ENCODE data around the gene ZFP1.

Gene ZFP1

GRCh38 chr16:75108792-75109731, 39.3 kb upstream of the ZFP1 start:
- TF ChIP-seq ZNF274 (IDR thresholded peaks at IDR 0.05; ENCODE audit: low read depth, low read length), result no peak
- no peak overlapping the region for H3K4me3 ChIP-seq (ENCODE audit: low read length)

DNA sequence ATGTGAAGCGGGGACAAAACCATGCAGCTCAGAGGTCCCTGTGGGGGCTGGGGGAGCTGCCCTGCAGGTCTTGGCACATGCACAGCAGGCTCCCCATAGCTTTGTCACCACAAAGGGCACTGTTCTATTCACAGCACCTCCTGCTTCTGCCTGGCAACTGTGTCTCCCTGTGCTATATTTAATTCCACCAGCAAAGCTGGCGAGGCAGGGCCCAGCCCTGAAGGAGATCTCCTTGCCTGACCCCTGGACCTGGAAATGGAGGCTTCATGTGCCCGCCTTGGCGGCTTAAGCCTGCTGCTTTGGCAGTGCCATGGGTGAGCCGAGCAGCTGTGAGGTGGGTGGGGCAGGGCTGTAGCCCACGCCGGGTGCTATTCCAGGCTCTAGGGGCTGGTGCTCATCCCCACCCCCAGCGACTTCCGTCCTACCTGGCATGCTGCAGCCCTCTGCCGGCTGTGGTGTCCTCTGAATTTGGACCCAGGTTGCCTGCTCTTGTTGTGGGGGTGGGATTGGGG, 38.5 kb upstream of the ZFP1 start:
- H3K4me3 ChIP-seq (ENCODE audit: low read length), result no peak overlapping the region
- no peak for TF ChIP-seq ZNF274 (IDR thresholded peaks at IDR 0.05; ENCODE audit: low read depth, low read length)

DNA sequence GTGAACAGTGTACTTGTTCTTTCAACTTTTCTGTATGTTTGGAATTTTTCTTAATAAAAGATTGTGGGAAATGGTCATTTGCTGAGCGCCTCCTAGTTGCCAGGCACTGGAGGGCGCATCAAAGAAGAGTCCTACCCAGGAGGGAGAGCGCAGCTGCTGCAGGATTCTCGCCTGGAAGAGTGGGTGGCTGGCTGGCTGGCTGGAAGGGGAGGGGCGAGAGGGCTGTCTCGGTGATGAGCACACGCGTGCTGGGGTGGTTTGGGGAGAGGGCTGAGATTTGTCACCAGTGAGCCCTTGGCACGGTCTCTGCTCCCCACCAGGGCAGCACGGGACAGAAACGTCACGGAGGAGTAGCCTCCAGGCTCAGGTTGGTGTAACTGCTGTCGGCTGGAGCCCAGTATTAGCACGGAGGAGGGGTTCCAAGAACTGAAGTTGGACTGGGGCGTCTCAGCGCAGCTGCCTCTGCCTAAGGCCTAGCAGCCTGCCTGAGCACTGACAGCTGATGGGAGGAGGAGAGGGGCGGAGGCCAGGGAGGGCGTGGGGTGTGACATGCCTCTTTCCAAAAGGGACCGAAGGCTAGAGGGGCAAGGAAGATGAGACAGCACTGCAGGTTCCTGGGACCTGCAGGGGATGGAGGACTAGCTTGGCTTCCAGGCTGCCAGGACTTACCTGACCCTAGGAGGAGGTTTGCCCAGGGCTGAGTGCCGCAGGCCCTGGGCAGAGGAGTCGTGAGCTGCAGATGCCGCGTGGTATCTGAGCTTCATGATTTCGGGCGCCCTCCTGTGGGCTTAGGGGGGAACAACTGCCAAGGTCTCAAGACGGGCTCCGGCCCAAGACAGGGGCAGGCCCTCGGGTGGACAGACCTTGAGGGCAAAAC, 37.4 kb upstream of the ZFP1 start:
- TF ChIP-seq ZNF274 (IDR thresholded peaks at IDR 0.05; ENCODE audit: low read depth, low read length), result no peak
- no peak overlapping the region for H3K4me3 ChIP-seq (ENCODE audit: low read length)

- H3K4me3 ChIP-seq (ENCODE audit: low read length), result no peak overlapping the region
- TF ChIP-seq ZNF274 (IDR thresholded peaks at IDR 0.05; ENCODE audit: low read depth, low read length), result no peak
Measured at GRCh38 chr16:75111514-75111940, 36.8 kb upstream of the ZFP1 start.

DNA sequence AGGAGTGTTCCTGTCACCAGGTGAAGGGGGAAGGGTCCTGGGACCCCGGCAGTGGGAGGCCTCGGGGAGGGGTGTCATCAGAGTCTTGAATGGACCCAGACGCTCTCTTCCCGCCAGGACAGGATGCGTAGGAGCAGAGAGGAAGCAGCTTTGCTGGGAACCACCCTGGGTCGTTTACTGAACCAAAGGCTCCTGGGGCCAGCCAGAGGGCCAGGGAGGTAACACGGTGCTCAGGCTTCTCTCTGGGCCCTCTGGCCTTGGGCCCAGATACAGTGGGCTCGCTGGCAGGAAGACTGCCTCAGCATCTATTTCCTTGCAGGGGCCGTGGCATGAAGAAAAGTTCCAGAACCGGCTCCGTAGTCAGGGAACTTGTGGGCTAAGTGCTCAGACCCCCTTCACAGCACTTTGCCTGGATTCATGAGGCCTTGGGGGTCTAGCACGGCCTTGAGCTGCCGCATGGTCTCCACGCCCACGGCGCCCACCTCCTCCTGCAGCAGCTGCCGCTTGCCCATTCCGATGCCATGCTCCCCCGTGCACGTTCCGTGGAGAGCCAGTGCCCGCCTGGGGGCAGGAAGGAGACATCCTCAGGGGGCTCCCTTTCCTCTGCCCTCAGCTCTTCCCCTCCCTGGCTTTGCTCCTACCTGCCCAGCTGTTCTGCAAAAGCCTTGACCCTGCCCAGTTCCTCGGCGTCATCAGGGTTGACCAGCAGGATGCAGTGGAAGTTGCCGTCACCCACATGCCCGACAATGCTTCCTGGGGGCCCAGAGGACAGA, 36.2 kb upstream of the ZFP1 start:
- TF ChIP-seq ZNF274 (IDR thresholded peaks at IDR 0.05; ENCODE audit: low read depth, low read length), result no peak
- no peak overlapping the region for H3K4me3 ChIP-seq (ENCODE audit: low read length)

DNA sequence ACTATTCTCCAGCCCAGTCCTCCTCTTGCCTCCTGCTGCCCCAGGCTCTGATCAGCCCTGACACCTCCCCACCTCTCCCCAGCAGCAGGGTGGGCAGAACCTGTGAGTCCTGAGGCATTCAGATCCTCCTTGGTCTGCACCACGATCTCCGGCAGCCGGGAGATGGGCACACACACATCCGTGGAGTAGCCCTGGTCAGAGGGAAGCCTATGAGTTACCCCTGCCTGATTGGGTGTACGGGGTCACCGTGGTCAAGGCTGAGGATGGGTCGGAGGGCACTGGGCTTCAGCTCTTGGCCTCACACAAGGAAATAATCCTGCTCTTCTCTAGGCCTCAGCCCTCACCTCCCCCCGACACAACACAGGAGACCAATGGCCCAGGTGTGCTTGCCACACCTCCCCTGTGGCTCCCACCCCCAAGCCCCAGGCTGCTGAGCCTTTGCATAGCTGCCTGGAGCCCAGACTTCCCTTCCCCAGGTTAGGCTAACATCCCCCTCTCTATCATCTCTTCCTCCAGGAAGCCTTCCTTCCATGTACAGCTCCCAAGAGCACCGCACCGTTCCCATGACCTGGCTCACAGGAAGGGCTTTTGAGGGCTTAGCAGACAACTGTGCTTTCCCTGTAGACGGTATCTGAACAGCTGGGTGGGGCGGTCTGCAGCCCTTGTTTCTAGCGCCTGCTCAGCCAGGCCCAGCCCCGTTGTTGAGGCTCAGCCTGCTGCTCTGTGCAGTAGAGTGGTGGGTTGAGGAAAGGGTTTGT, 35.4 kb upstream of the ZFP1 start:
- H3K4me3 ChIP-seq (ENCODE audit: low read length), result no peak overlapping the region
- TF ChIP-seq ZNF274 (IDR thresholded peaks at IDR 0.05; ENCODE audit: low read depth, low read length), result no peak

DNA sequence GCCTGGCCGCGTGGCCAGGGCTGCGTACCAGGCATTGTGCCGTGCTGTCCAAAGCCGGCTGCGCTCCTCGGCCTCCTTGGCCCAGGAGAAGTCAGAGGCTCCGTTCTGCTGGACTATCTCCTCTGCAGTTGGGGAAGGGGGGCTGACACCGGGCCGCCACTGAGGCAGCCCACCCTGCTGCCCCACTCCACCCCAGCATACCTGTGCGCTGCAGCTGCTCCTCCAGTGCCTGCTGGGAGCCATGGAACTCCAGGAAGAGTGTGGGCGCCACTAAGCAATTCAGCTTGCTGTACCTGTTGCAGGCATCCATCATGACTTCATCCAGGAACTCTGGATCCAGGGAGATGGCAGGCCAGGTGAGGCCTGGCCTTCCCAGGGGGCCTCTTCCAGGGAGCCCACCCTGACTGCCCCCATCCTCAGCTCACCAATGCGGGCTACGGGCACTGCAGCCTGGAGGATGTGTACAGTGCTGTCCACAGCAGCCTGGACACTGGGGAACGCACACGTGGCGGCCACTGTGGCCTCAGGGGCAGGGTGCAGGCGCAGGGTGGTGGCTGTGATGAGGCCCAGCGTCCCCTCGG, 34.7 kb upstream of the ZFP1 start:
- H3K4me3 ChIP-seq (ENCODE audit: low read length), result no peak overlapping the region
- TF ChIP-seq ZNF274 (IDR thresholded peaks at IDR 0.05; ENCODE audit: low read depth, low read length), result no peak

- H3K4me3 ChIP-seq (ENCODE audit: low read length), result no peak overlapping the region
- TF ChIP-seq ZNF274 (IDR thresholded peaks at IDR 0.05; ENCODE audit: low read depth, low read length), result no peak
Measured at GRCh38 chr16:75114179-75114945, 34.0 kb upstream of the ZFP1 start.

GRCh38 chr16:75114946-75115825, 33.1 kb upstream of the ZFP1 start:
- no peak overlapping the region for H3K4me3 ChIP-seq (ENCODE audit: low read length)
- no peak for TF ChIP-seq ZNF274 (IDR thresholded peaks at IDR 0.05; ENCODE audit: low read depth, low read length)

DNA sequence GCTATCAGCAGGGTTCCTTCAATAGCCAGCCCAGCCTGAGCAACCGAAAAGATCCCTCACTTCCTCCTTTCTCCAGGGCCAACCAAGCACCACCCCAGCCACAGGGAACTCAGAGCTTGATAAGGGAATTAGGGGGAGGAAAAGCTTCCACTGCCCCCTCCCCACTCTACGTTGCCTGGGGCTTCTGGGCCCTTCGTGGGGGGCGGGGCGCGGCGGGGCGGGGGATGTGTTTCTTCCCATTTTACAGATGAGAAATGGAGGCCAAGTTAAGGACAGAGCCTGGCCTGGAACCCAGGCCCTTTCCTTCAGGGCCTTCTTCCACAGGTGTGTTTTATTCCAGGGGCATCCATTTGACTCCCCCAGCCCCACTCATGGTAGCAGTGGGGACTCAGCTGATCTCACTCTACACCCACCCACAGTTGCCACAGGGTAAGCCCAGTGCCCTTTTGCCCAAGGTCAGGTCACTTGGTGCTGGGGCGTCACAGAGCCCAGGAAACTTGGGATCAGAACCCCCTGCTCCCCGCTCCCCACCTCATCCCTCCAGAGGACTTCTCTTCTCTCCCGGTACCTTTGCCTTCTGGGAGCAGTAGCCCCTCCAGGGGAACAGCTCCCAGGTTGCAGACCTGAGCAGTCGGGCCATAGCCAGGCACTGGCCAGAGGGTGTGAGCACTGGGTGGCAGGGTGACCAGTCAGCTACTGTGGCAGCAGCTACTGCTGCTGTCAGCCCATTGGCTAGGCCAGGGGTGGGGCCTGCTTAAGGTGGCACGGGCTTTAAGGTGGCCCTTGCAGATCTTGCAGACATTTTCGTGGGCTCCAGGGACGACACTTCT, 32.0 kb upstream of the ZFP1 start, which contains the start of gene LDHD:
Gene LDHD, minus strand, starts transcription at position 700 of the 830 bp plus-strand sequence. Its CDS starts 60 bp downstream, at position 640.
- no peak within 1 kb of the TSS for H3K4me3 ChIP-seq (ENCODE audit: low read length)
- no peak for TF ChIP-seq ZNF274 (IDR thresholded peaks at IDR 0.05; ENCODE audit: low read depth, low read length)
